ES-I3 (cell line): ENCODE results near the gene TMEM179.

ENCODE experiments used
- H3K36me3 ChIP-seq: 2 replicates; pipeline ENCODE4 v1.6.1; 2013; ENCODE audit warnings: mild to moderate bottlenecking, low read length, control low read depth, moderate library complexity; ENCODE audit not compliant: insufficient read depth
- H3K4me1 ChIP-seq: 2 replicates; pipeline ENCODE4 v1.6.1; 2013; ENCODE audit warnings: mild to moderate bottlenecking, control low read depth, low read length; ENCODE audit not compliant: insufficient read depth
- H3K9ac ChIP-seq: 2 replicates; pipeline ENCODE4 v1.6.1; 2013; ENCODE audit warnings: low read depth, mild to moderate bottlenecking, low read length, moderate library complexity
- H3K9me3 ChIP-seq: 2 replicates; pipeline ENCODE4 v1.6.1; 2013; ENCODE audit warnings: mild to moderate bottlenecking, low read length, moderate library complexity; ENCODE audit not compliant: control insufficient read depth, insufficient read depth

TMEM179 gene

GRCh38 chr14:104549536-104550339 lies 54.8 kb downstream of the TMEM179 start:
- Histone ChIP-seq H3K36me3 (no peaks in the 10 kb centered on the region), H3K9me3 (no peaks in the 10 kb centered on the region), H3K9ac (no peak overlapping the region), H3K4me1 (peaks cover 8% of the 10 kb centered on the region)

DNA sequence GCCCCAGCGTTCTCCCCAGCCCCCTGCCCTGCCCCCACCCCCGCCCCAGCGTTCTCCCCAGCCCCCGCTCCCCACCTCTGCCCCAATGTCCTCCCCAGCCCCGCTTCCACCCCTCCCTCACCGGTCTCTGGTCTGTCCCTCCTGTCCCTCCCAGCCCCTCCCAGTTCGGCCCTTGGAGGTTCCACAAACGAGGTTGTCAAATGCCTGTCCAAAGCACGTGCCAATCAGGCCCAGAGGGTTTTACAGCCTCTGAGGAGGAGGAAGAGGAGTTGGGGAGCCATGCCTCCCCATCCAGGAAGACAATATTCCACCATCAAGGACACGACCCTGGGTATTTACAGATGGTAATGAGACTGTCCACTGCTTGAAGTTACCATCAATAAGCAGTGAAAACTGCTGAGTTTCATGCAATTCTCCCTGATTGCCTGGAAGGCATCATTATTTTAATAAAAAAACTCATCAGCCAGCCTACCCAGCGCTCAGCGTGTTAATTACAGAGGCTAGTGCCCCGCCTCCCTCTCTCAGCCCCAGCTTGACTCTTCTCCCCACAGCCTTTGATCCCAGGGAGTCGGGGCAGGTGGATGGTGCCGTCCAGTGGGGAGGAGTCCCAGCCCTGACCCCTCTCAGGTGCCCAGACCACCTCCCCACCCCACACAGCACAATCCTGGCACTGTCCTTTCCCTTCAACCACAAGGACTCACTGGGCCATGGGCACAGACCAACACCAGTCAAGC lies 55.6 kb downstream of the TMEM179 start:
- Histone ChIP-seq H3K9me3 (no peaks in the 10 kb centered on the region), H3K4me1 (peaks cover 8% of the 10 kb centered on the region), H3K36me3 (no peaks in the 10 kb centered on the region), H3K9ac (no peak overlapping the region)

- peaks cover 8% of the 10 kb centered on the region for H3K4me1 ChIP-seq
- no peaks in the 10 kb centered on the region for H3K9me3 ChIP-seq
- no peaks in the 10 kb centered on the region for H3K36me3 ChIP-seq
- no peak overlapping the region for H3K9ac ChIP-seq
Observed at GRCh38 chr14:104547998-104548700, 56.4 kb downstream of the TMEM179 start.

- Histone ChIP-seq H3K4me1 (peaks cover 8% of the 10 kb centered on the region), H3K36me3 (no peaks in the 10 kb centered on the region), H3K9ac (no peak overlapping the region), H3K9me3 (no peaks in the 10 kb centered on the region)
Observed at GRCh38 chr14:104547310-104547997, 57.1 kb downstream of the TMEM179 start.

DNA sequence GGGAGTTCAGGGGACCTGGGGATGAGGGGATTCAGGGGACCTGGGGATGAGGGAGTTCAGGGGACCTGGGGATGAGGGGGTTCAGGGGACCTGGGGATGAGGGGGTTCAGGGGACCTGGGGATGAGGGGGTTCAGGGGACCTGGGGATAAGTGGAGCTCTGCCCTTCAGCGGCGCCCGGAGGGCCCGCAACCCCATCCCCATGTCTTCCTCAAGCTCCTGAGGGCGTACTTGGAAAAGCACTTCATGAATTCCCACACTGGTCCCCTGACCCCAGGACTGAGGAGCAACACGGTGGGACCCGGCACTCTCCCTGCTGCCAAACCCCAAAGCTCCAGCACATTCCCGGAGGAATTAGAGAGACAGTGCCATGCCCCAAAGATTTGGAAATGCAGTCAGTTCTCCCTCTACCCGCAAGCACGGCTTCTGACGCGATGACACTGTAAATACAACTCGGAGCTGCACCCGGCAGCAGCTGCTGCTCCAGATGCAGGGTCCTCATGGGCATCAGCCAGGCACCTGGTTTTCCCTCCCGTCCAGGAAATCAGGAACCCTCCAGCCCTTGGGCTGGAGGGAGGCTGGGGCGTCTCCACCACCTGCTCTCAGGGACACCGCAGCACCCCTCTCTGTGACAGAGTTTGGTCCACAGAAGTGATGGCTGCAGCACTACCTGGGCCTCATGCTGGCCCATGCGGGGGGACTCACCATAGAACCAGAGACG lies 57.8 kb downstream of the TMEM179 start:
- peaks cover 8% of the 10 kb centered on the region for H3K4me1 ChIP-seq
- no peaks in the 10 kb centered on the region for H3K36me3 ChIP-seq
- no peak overlapping the region for H3K9ac ChIP-seq
- no peaks in the 10 kb centered on the region for H3K9me3 ChIP-seq

DNA sequence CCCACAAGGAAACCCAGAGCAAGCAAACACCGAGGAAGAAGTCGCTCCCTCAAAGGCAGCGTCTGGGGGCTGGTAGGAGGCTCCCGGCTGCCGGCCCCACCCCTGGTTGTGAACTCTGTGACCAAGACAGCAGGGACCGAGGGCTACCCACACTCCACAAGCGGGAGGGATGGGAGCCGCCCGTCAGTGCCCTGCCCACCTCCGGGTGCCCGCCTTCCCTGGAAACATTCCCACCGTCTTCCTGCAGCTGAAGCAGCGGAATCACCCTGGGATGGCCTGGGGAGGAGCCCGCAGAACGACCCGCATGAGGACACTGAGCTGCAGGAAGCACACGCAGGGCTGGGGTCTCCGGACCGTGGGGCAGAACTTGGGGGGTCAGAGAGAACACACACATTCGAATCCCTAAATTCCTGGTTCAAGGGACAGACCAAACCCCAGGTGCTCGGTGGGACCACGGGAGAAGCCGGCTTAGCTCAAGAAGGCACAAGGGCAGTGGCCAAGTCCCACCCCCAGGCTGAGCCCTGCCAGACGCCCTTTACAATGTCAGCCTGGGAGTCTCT lies 58.5 kb downstream of the TMEM179 start:
- H3K9ac ChIP-seq, result no peak overlapping the region
- no peaks in the 10 kb centered on the region for H3K9me3 ChIP-seq
- no peaks in the 10 kb centered on the region for H3K36me3 ChIP-seq

GRCh38 chr14:104545151-104545941 lies 59.2 kb downstream of the TMEM179 start:
- Histone ChIP-seq H3K9ac (no peak overlapping the region), H3K9me3 (no peaks in the 10 kb centered on the region), H3K4me1 (peaks cover 8% of the 10 kb centered on the region), H3K36me3 (no peaks in the 10 kb centered on the region)

More for the DNA sequence above, 58.5 kb downstream of the TMEM179 start:
- H3K4me1 ChIP-seq, result peaks cover 8% of the 10 kb centered on the region

DNA sequence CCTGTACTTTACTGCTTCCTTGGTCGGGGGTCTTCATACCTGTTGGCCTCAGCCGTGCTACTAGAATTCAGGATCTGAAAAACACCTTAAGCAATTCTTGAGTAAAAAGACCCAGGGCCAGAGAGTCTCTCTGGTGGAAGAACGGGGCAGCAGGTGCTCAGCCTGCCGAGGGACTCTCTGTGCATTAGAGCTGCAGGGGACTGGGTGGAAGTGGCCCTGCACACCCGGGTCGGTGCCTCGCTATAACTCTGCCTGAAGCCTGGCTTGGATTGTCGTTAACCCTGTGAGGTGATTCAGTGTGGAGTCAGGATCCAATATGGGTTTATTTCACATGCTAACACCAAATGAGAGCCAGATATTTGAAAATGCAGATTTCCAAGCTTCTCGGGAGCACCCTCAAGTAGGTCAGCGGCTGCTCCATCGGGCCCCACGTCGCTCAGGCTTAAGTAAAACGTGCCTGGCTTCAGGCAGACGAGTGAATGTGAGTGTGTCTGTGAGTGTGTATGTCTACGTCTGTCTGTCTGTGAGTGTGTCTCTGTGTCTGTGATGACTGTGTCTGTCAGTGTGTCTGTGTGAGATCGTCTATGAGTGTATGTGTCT lies 60.1 kb downstream of the TMEM179 start:
- Histone ChIP-seq H3K36me3 (no peaks in the 10 kb centered on the region), H3K4me1 (peaks cover 6% of the 10 kb centered on the region), H3K9ac (no peak overlapping the region), H3K9me3 (no peaks in the 10 kb centered on the region)

DNA sequence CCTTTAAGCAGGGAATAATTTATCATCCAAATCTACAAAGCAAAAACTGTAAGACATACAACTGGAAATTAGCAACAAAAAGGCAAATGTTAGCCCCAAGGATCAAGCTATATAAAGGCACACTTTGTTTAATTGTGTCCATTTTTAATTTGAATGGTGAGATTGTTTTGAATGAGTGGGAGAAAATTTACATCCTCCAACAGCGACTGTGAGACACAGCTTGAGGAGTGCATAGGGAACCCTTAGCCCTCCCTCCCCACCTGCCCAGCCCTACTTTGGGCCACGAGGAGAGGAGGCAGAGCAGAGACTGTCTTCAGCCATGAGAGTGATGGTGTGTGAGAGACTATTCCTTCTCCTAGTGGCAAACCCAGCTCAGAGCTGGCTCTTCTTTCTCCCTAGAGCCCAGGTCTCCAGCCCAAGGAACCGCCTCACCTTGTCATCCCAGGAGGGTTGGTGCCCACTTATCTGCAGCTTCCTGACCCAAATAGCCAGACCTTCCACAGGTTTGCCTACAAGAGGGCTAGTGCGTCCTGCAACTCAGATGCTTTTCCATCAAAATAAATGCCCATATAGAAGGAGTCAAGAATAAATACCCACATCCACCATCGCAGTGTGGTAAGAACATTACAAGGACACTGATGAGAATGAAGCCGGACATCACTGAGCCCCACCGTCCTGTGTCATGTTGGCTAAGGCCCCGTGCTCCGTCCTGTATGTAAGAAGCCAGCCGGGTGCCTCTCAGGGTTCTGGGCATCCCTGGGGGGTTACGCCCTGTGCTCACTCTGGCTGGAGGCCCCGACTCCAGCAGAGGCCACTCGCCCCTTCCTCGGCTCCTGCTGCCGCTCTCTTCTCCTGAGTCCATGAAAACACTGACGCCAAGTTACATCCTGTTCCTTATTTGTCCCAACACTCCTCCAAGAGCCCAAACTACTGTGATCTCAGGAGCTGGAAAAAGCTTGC lies 61.4 kb downstream of the TMEM179 start:
- Histone ChIP-seq H3K9ac (no peak overlapping the region), H3K4me1 (no peaks in the 10 kb centered on the region), H3K9me3 (no peaks in the 10 kb centered on the region), H3K36me3 (no peaks in the 10 kb centered on the region)

GRCh38 chr14:104541905-104542465 lies 62.6 kb downstream of the TMEM179 start:
- Histone ChIP-seq H3K36me3 (no peaks in the 10 kb centered on the region), H3K9me3 (no peaks in the 10 kb centered on the region), H3K9ac (no peak overlapping the region), H3K4me1 (no peaks in the 10 kb centered on the region)
